GM12865 (cell line): ENCODE results near the gene BEND2.
"Not testable (repeated sequence)": the region's sequence is repeated elsewhere in the genome, so short reads cannot be mapped to it uniquely, and the experiment has no call there.

Experiments
- DNase-seq: peaks from one replicate; pipeline ENCODE4 v3.0.0; 2010; ENCODE audit warnings: low read depth
- H3K4me3 ChIP-seq: 2 replicates; pipeline ENCODE4 v1.5.1; 2011; ENCODE audit warnings: mild to moderate bottlenecking, low read depth, low read length, control low read depth
- CTCF ChIP-seq: IDR thresholded peaks from 2 replicates; pipeline ENCODE4 v1.5.1; 2011; ENCODE audit warnings: low read length, control low read depth, low read depth, inconsistent platforms; ENCODE audit not compliant: insufficient read depth; ENCODE audit errors: missing control alignments

BEND2 gene

GRCh38 chrX:18220786-18221185 is at the start of gene BEND2:
BEND2 (minus strand) TSS chrX:18220886; CDS start chrX:18220750, 136 bp downstream.
- TF ChIP-seq CTCF = no peak
- DNase-seq = no peak
- no peak within 1 kb of the TSS for H3K4me3 ChIP-seq

- TF ChIP-seq CTCF = no peak
- peak; percentile 2 for DNase-seq
- H3K4me3 ChIP-seq = no peak overlapping the region
Measured at GRCh38 chrX:18255059-18255458, 34.4 kb upstream of the BEND2 start.

DNA sequence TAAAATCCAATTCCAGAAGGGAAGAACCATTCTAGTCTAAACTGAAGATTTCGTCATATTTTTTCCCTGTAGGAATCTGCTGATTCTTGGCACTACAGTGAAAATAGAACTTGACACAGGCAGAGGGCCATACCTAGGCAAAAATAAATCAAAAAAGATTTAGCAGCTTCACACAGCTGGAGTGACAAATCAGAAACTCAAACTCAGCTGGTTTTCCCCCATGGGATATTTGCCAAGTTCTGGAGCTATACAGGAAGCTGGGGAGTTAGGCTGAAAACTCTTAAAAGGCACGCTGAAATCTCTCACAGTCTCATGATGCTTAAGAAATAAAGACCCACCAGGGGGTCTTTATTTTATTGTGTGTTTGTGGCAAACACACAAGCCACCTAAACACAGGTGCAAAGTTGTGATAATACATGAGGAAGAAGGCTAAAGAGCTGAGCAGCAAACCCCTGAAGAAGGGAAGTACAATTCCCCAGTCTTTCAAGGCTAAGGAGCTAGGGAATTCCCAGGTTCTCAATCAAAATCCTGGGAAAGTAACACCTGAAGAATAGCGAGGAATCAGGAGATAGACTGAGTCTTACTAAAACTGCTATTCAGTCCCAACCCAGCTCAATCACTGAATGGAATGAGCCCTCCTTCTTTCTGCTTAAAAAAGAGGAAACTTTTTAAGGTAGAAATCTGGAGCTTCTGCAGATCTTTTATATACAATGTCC is 32.1 kb upstream of the BEND2 start:
- no peak for DNase-seq
- TF ChIP-seq CTCF = no peak
- no peak overlapping the region for H3K4me3 ChIP-seq

GRCh38 chrX:18229646-18230045 is 9.0 kb upstream of the BEND2 start:
- H3K4me3 ChIP-seq, DNase-seq: not testable (repeated sequence)

GRCh38 chrX:18228069-18228468 is 7.4 kb upstream of the BEND2 start:
- H3K4me3 ChIP-seq = no peak overlapping the region
- no peak for TF ChIP-seq CTCF
- no peak for DNase-seq

DNA sequence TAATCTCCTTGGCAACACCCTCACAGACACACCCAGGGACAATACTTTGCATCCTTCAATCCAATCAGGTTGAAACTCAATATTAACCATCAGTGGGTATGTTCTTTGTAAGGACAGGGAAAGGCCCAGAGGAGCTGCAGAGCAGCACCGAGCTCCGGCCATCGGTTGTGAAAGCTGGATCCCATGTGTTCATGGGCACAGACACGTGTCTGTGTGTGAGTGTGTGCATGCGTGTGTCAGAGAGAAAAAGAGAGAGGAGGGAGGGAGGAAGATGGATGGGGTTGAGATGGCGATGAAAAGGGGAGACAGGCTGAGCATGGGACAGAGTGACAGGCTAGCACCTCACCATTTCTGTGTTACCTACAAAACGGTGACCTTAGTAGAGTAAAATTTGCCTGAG is 6.8 kb upstream of the BEND2 start:
- DNase-seq = no peak
- no peak for TF ChIP-seq CTCF
- H3K4me3 ChIP-seq = no peak overlapping the region

DNA sequence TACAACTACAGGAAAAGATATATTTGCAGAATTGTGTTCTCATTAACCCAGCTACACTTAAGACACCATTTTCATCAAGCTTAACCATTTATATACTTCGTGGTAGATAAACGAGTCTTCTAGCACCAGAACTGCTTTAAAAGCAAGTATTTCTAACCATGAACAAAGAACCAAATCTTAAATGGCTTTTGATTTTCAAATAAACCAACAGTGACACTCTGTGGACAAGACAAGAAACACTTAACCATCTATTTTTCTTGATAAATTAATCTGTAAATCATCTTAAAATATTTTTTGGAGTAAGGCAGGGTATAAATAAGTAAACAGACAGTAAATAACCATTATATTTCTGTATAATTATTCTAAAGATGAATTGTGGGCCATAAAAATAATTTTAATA is 10.2 kb downstream of the BEND2 start:
- DNase-seq = no peak
- H3K4me3 ChIP-seq = no peak overlapping the region
- TF ChIP-seq CTCF = no peak
